ENCODE measurements around the gene CP.
"Not testable (repeated sequence)": the region's sequence is repeated elsewhere in the genome, so short reads cannot be mapped to it uniquely, and the experiment has no call there.

The CP gene

DNA sequence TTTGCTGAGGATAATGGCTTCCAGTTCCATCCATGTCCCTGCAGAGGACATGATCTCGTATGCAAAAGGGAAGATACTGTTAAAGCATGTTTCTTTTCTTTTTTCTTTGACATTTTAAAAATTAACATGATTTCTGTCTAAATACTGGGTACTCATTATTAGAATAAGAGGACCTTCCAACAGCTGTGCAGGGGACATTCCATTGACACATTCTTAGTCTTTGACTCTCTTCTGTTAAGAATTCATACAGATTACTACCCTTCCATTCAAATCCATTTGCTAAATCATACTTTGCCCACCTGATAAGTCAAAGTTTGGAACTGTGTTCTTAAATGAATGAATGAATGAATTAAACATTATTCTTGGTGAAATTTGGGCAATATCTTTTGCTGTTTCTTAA, 5.1 kb upstream of the CP start:
- no peak for DNase-seq

DNA sequence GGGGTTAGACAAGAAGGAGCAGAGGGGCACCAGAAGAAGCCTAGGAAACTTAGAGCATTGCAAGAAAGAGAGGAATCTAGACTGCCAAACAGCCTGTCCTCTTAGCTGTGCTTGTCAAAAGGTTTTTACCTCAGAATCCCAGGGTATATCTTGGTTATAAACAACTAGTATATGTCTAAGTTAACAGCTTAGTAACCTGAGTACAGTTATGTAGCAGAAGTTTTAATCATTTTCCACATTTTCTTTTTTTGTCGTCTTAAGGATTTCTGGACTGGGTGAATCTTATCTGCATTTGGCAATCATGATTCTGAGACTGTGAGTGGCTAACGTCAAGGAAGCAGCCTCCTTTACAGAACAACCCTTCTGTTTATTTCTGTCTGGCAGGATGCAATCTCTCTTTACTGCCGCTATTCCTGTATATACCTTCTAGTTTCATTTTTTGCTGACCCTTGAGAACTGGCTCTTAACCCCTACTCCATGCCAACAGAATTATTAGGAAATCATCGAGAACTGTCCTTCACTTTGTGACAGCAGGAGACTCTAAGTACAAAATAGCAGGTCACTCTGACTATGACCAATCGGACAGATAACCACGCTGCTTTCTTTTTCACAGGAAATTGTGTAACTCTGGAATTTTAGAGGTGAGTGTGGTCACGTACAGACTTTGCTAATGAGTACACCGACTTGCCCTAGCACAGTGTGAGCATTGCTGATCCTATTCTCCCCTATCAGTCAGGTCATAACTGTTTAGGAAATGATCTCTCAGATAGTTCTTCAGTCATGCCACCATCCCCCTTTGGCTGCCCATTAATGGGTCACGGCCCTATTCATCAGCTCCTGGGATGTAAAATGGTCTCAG, 3.3 kb upstream of the CP start:
- no peak for DNase-seq

DNA sequence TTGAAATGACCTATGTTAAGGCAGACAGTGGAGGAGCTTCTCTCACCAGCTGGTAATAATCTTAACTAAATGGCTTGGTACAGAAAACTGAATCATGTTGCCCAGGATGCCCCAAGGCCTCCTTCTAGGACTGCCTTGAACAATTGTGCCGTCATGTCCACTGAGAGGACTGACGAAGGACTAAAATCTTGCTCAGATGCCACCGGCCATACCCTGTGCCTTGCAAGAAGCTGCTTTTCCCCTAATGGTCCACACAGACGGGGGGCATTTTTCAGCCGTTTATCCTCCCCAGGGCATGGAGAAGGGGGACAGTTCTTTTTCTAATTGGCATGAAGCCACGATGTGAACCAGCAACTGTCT, 1.8 kb upstream of the CP start:
- DNase-seq: no peak

DNA sequence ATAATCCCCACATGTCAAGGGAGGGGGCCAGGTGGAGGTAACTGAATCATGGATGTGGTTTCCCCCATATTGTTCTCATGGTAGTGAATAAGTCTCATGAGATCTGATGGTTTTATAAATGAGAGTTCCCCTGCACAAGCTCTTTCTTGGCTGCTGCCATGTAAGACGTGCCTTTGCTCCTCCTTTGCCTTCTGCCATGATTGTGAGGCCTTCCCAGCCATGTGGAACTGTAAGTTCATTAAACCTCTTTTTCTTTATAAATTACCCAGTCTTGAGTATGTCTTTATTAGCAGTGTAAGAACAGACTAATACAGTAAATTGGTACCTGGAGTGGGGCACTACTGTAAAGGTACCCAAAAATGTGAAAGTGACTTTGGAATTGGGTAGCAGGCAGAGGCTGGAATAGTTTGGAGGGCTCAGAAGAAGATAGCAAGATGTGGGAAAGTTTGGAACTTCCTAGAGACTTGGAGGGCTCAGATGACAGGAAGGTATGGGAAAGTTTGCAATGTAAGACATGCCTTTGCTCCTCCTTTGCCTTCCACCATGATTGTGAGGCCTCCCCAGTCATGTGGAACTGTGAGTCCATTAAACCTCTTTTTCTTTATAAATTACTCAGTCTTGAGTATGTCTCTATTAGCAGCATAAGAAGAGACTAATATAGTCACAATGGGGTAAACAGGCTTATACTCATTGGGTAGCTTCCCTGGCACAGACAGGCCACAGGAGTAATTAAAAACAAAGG, 2.1 kb downstream of the CP start:
- not testable (repeated sequence) for DNase-seq

DNA sequence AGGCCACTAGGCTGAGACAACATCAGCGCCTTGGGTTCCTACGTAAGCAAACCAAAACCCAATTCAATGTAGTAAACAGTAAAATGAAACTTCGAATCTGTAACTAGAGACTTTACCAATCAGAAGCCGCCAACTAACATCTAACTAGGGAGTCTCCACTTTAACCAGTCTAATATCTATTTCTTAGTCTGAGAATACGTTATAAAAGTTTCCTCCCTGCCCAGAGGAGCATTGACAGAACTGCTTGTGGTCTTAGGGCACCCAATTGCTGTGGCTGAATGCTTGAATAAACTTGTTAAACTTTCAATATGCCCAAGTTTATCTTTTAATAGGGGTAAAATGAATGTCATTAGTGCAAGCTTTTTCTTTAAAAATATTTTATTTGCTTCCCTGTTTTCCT, 4.3 kb downstream of the CP start:
- DNase-seq: no peak

DNA sequence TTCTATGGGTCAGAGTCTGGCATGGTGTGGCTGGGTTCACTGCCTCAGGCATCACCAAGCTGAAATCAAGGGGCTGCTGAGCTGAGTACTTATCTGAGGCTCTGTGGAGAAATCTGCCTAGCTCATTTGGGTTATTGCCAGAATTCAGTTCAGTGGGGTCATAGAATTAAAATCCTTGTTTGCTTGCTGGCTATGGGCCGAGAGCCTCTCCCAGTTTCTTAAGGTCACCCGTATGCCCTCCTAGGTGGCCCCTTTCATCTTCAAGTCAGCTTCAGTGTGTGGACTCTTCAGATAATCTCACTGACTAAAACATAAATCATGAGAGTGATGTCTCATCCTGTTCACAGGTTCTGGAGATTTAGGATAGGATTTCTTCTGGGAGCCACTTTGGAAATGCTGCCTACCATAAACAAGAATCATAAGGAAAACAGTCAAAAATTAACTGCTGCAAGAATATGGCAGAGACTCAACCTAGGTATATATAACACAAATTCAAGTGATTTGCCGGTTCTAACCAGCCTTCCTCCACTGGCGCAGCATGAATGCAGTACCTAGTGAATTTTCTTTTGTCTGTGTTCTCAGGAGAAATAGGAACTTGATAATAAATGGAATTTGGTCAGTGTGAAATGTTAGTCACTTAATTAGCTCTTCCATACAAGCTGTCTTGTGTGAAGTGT, 5.3 kb downstream of the CP start:
- no peak for DNase-seq

DNA sequence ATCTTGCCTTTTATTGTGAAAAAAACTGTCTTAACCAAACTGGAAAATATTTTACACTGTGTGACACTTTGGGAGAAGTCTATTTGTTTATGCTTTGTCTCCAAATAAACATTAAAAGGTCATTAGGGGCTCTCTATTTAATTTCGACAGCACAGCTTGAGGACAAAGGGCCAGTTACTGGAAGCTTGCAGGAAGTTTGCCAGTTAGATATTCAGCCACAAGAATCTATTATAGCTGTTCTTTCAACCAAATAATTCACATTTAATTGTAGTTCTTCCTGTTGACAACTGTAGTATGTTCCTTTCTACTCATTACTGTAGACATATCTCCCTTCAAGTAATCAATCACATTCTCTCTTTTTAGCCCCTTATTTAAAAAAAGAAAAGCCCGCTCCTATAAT, 6.1 kb downstream of the CP start:
- DNase-seq: no peak

DNA sequence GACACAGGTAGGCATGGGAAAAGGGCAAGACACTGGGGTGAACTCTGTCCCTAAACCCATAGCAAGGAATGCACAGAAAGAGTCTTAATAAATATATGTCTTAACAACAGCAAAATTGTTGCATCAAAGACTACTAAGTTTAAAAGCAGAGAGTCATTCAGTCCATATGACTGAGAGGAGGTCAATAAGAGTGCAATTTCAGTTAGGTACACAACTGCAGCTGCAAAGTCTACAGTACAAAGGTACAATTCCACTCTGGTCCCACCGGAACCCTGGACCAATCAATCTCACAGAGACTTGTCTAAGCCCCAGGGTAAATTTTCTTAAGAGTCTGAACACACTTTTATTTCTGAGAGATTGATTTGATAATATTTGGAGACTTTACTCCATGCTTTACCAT, 6.9 kb downstream of the CP start:
- no peak for DNase-seq

DNA sequence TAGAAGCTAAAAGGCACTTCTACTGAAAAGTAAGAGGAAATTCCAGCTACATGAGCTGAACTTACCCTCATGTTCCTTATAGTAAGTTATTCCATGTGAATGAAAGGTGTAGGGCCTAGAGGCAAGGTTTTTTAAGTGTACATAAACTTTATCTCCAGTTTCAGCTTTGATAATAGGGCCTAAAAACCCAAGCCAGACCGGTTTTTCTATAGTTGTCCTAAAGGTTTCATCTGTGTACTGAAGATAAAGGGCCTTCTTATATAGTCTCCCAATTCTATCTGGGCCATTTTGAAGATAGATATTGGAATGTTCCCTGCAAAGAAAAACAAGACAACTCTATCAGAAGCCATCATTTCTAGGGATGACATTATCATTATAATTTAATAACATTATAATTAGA, 9.2 kb downstream of the CP start:
- DNase-seq: no peak

DNA sequence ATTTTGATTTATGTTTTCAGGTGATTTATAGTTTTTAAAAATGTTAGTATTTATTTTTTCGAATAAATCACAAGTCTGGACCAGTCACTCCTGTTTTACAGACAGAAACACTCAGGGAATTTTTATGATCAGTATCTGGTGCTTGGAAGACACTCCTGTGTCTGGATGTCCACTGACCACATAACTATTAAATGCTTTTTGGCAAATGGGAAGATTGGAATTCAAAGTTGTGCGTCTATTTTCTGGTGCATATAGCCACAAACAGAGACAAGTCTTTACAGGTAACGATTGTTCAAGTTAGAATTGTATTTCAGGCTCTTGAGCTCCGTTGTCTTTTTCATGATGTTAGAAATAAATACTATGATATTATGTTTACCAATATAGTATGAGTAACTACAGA, 12.2 kb downstream of the CP start:
- DNase-seq: no peak

DNA sequence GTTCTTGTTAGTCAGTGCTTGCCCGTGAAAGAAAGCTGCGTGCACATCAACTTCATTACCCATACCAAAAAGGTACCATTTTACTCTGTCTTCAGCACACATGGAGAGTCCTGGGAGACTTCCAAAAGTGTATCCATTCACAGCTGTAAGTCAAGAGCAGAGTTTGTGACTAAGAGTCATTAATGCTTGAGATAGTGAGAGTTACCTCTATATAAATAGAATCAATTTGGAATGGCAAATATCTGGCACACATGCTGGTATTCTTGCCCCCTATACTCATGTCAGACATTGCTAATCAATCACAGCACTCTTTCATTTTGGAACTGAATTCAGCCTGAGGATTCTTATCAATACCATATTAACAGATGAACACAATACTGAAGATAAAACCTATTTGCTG, 14.2 kb downstream of the CP start:
- DNase-seq: no peak

DNA sequence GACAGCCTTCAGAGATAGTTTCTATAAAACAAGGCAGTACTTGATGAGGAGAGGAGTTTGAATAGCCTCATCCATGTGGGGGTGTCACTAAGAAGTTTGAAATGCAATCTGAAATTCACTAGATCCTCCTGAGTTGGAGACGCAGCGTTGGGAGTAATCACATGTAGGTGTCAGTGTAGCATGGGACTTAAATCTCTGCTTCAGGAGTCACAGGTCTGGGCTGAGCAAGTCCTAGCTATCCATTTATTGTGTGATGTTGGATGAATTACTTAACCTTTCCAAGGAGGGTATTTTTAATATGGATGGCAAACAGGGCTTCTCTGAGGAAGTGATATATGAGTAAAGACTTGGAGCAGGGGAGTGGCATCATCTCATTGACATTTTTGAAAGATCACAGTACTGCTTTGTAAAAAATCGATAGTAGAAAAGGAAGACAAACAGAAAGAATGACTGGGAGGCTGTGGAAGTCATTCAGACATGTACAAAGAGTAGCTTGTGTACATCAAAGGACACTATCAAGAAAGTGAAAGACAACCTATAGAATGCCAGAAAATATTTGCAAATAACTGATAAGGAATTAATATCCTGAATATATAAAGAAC, 17.1 kb downstream of the CP start:
- DNase-seq: no peak

DNA sequence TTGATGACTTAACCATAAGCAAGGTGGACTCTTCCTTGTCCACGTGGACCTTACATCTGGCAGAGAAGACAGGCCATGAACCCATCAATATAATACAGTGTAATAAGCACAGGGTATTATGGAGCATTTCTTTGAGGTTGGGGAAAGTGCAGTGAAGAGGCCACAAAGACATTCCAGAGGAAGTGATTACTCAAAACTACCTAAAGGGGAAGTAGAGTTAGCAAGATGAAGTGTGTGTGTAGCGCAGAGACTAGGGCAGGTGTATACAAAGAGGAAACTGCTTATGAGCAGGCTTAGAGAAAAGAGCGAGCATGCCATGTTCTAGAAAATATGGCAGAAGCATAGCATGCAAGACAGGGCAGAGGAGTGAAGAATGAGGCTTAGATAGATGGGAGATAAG, 17.9 kb downstream of the CP start:
- DNase-seq: no peak

DNA sequence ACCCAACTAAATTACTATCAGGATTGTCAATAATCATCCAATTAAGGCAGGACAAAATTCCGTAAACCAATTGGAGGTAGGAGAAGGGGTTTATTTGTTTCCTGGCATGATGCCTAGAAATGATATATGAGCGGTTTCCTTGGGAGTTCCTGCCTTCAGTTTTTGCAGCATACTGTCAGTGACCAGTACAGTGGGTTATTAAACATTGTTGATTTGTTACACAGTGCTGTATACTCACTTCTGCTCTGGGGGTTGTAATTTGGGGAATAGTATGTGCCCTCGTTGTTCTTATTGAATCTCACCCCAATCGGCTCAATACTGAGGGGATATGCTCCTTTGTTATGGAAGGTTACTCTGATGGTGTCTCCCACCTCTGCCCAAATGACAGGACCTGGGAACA, 22.2 kb downstream of the CP start:
- no peak for DNase-seq

DNA sequence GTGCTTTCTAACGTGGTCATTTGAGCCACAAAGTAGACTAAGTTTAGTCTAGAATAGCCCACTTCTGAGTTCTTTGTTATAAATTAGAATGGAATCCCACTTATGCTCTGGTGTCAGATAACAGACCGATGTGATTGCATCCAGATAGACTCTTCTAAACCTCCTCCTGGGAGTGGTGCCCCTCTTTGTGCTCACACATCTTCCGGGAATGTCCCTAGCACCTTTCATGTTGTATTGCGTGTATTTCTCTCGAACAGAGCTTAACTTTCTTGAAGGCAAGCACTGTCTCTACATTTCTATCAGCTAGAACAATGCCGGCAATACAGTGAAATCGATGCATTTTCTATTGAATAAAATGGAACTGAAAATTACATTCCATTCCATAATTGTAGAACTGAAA, 23.0 kb downstream of the CP start:
- no peak for DNase-seq

DNA sequence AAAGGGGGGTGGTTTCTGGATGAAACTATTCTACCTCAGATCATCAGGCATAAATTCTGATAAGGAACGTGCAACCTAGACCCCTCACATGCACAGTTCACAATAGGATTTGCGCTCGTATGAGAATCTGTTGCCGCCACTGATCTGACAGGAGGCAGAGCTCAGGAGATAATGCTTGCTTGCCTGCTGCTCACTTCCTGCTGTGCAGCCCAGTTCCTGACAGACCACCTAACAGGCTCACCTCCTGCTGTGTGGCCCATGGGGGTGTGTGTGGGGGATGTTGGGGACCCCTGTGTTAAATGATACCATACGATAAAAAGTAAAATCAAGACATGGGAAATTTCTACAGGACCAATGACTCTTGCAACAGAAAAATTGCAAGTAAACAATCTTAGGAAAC, 24.0 kb downstream of the CP start:
- no peak for DNase-seq

DNA sequence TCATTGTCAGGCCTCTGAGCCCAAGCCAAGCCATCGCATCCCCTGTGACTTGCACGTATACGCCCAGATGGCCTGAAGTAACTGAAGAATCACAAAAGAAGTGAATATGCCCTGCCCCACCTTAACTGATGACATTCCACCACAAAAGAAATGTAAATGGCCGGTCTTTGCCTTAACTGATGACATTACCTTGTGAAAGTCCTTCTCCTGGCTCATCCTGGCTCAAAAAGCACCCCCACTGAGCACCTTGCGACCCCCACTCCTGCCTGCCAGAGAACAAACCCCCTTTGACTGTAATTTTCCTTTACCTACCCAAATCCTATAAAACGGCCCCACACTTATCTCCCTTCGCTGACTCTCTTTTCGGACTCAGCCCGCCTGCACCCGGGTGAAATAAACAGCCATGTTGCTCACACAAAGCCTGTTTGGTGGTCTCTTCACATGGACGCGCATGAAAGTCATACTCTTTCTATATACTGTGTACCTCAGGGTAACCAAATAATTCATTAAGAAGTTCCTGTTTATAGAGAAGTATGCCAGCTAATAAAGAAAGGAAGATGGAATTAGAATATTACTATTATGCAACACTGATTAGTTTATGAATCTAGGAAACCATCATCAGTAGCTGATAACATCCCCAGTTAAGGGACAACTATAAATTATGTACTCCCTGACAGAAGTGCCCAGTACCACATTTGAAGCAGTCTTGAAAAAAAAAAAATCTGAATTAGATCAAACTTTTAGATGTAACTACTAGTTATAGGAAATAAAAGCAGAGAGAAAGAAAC, 24.6 kb downstream of the CP start:
- not testable (repeated sequence) for DNase-seq

DNA sequence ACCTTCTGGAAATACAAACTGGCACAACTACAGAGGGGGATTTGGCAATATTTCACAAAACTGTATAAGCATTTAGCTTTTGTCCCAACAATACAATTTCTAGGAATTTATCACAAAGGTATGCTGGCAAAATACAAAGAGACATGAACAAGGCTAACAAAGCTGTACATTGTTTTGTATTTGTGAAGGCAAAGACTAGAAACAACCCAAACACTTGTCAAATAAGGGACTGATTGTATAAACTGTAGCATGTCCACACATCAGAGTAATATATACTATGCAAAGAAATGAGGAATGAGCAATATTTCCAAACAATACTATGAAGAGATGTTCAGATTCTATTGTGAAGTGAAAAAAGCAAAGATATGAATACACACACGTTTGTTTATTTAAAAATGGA, 26.4 kb downstream of the CP start:
- no peak for DNase-seq

DNA sequence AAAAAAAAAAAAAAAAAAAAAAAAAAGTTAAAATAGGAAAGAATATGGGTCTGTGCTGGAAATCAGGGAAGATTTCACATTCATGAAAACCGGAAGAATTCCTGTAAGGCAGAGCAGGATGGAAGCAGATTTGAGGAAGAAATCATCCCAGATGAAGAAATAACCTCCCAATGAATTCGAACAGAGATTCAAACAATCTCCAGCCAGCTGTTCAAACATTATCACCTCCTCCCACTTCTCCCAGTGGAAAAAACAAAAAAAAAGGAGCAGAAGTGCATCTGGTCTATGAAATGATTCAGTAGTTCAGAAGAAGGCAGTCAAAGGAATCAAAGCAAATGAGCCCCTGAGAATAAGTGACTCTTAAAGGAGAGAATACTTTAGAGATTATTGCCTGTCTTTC, 33.1 kb downstream of the CP start:
- DNase-seq: no peak

DNA sequence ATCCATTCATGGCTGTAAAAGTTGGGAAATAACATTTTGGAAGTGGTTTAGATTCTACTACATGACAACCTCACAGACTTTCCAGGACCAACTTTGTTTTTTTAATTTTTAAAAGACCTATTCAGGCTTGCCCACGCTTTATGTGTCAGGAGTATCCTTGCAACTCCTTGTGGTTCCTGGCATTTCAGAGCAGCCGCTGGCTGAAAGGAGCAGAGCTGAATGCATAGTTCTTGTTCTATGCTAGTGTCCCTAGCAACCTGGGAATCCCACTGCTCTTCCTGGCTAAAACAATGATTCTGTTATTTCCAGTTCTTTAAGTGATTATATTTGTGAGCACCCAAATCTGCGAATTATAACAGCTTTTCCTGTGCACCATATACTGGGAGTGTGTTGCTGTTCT, 34.9 kb downstream of the CP start:
- no peak for DNase-seq

DNA sequence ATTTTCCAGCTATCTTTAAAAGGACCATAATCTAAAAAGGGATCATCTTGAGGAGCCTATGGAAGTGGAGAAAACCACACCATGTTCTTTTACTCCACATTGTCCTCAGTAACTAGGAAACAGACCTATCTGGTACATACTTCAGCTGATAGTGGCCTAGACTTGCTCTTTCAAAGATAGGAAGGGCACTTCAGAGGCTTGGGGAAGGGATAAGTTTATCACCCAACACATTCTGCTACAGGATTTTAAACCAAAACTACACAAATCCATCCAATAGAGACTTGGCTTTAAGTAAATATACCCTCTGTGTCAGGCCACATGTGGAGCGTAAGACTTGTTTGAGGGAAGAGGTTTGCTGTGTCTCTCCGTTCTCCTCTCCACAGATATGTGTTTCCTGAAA, 35.4 kb downstream of the CP start:
- DNase-seq: no peak

DNA sequence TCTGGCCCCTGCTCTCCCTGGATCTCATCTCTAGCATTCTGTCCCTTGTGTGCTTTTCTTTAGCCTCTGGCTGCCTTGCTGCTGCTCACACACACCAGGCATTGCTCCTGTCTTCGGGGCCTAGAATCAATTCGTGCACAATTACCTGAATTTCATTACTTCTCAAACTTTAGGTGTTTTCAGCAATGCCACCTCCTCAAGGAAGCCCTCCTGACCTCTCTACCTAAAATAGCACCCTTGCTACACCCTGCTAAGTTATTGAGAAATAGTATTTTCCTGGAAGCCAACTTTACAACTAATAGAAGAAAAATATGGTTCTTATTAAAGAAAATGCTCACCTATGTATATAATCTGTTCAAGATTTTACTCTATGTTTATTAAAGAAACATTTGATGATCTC, 40.4 kb downstream of the CP start:
- DNase-seq: no peak

DNA sequence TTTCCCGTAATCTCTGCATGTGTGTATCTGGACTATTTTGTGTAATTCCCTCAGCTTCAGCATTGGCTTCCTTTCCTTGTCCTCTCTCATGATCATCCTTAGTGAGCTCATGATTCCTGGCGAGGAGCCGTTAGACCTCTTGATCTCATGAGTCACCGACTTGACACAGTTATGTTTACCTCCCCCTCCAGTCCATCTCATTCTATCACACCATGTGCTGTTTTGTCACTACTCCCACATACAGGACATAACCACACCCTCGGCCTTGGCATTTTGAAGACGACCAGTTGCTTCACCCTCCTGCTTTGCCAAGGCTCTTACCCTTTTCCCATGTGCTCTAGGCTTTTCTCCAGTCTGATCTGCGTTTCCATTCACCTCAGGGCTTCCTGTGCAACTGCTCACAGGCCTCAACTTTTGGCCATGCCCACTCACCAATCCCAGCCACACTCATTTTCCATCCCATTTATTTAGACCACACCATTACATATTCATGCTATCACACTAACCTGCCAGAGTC, 41.5 kb downstream of the CP start:
- DNase-seq: no peak

Measured in right forelimb (tissue), 1 donor.